NCI-H2081 treated with DMSO at 0.1 percent for 48 hours (cell line): ENCODE data around the gene PKD2.
"Not testable (repeated sequence)": the region's sequence is repeated elsewhere in the genome, so short reads cannot be mapped to it uniquely, and the experiment has no call there.

Source experiments
- DNase-seq: peaks from one replicate; lab custom pipeline; 2025; lab: John Stamatoyannopoulos, UW

The PKD2 gene

GRCh38 chr4:87986508-87986907 lies 20.9 kb upstream of the PKD2 start:
- DNase-seq: no peak

- no peak for DNase-seq
Observed at GRCh38 chr4:87989765-87990164, 17.7 kb upstream of the PKD2 start.

GRCh38 chr4:87995435-87995834 lies 12.0 kb upstream of the PKD2 start:
- DNase-seq: no peak

DNA sequence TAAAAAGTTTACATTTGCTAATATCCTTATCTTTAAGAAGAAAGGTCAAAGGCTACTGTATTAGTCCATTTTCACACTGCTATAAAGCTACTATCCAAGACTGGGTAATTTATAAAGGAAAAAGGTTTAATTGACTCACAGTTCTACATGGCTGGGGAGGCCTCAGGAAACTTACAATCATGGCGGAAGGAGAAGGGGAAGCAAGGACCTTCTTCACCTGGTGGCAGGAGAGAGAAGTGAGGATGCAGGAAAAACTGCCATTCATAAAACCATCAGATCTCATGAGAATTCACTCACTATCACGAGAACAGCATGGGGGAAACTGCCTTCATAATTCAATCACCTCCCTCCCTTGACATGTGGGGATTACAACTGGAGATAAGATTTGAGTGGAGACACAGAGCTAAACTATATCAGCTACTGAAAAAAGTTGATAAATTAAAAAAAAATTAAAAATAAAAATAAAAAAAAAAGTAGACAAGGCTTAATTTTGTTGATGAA lies 8.2 kb upstream of the PKD2 start:
- not testable (repeated sequence) for DNase-seq

GRCh38 chr4:88001871-88002270 lies 5.6 kb upstream of the PKD2 start:
- DNase-seq: no peak

GRCh38 chr4:88002786-88003185 lies 4.6 kb upstream of the PKD2 start:
- DNase-seq: no peak

DNA sequence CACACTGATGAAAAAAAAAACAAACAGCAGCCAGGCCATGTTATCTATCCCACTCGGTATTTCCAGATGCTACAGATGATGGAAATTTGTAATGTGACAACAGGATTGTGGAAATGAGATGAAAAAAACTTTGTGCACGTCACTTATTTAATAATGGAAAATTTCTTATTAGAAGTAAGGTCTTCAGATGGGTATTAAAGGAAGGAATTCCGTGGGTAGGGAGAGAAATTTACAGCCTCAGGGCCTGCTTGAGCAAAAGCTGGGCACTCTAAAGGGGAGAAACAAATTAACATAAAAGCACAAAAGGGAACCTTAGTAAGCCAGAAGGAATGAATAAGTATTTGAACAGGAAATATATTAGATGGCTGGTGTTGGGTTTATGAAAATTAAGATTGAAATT lies 4.2 kb upstream of the PKD2 start:
- DNase-seq: no peak

DNA sequence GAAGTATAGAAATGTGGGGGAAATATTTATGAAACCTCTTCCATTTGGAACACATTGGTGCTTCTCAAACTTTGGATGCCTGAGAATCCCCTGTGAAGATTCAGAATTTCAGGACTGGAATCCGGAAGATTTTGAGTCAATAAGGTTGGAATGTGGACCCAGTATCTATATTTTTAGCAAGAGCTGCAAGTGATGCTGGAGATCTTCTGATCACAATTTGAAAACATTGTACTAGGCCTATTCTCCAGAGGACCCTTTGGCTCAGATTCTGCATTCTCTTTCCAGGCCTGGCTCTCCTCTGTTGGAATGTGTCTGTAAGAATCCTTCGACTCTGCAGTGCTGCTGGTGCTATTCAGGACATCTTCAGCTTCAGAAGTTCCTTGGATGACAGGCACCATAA lies 2.4 kb upstream of the PKD2 start:
- no peak for DNase-seq

GRCh38 chr4:88005946-88006345 lies 1.5 kb upstream of the PKD2 start:
- DNase-seq: no peak

- DNase-seq: no peak
Observed at GRCh38 chr4:88006956-88007303, 505 bp upstream of the PKD2 start.

GRCh38 chr4:88008122-88008742 lies 797 bp downstream of the PKD2 start:
- no peak for DNase-seq

- no peak for DNase-seq
Observed at GRCh38 chr4:88008743-88009171, 1.3 kb downstream of the PKD2 start.

DNA sequence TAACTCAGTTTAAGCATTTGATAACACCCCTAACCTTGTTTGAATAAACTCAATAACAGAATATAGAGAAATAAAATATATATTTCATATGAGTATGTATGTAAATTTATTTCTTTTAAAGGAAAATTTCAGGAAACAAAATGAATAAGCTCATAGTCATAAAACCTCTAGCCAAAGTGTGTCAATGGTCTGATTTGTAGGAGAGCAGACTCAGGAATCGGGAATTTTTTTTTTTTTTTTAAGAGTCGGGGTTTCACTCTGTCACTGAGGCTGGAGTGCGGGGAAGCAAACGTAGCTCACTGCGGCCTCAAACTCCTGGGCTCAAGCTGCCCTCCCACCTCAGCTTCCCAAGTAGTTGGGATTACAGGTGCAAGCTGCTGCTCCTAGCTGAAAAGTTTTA lies 2.4 kb downstream of the PKD2 start:
- DNase-seq: no peak

DNA sequence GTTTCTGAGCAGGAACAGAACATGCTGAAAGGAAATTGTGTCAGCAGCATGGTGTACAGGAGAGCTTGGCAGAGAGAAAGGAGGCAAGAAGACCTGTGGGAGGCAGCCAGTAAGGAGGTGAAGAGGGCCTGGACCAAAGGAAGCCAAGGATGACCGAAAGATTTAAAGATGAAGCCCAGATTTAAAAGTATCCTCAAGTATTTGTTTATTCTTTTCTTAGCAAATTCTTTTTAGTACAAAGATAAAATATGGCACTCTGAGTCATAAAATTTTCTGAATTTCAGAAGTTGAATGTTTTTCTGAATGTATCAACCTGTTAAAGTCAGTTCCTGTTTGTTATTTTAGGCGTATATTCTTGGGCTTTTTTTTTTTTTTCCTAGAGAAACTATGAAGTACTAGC lies 3.5 kb downstream of the PKD2 start:
- DNase-seq: no peak

DNA sequence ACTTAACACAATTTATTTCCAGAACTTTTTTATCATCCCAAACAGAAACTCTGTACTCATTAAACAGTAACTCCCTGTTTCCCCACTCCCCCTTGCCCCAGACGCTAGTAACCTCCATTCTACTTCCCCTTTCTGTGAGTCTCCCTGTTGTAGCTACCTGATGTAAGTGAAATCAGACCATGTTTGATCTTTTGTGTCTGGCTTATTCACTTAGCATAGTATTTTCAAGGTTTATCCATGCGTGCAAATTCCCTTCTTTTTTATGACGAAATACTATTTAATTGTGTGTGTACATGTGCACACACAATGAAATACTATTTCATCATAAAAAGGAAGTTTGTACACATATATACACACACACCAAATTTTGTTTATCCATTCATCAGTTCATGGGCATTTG lies 5.2 kb downstream of the PKD2 start:
- DNase-seq: no peak

GRCh38 chr4:88014386-88014905 lies 7.0 kb downstream of the PKD2 start:
- no peak for DNase-seq

GRCh38 chr4:88015659-88016295 lies 8.3 kb downstream of the PKD2 start:
- DNase-seq: no peak

GRCh38 chr4:88017516-88018297 lies 10.3 kb downstream of the PKD2 start:
- no peak for DNase-seq

DNA sequence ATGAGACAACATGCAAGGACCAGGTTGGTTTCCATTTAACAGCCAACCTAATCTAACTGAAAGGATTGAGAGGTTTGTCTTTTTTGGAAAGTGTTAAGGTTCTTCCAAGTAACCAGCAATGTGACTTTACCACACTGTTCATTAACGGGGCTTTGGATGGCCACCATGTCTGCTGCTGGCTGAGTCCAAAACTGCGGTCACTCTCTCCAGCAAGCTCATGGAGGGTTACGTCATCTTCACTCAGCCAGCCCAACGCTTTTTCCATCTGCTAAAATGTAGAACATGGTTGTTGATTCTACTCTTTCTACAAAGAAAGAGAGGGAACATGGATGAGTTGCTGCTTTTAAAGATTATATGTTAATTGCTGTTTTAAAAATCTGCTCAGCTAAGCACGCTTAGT lies 11.0 kb downstream of the PKD2 start:
- DNase-seq: no peak

GRCh38 chr4:88021824-88022223 lies 14.4 kb downstream of the PKD2 start:
- DNase-seq: no peak

GRCh38 chr4:88022289-88022688 lies 14.9 kb downstream of the PKD2 start:
- no peak for DNase-seq

DNA sequence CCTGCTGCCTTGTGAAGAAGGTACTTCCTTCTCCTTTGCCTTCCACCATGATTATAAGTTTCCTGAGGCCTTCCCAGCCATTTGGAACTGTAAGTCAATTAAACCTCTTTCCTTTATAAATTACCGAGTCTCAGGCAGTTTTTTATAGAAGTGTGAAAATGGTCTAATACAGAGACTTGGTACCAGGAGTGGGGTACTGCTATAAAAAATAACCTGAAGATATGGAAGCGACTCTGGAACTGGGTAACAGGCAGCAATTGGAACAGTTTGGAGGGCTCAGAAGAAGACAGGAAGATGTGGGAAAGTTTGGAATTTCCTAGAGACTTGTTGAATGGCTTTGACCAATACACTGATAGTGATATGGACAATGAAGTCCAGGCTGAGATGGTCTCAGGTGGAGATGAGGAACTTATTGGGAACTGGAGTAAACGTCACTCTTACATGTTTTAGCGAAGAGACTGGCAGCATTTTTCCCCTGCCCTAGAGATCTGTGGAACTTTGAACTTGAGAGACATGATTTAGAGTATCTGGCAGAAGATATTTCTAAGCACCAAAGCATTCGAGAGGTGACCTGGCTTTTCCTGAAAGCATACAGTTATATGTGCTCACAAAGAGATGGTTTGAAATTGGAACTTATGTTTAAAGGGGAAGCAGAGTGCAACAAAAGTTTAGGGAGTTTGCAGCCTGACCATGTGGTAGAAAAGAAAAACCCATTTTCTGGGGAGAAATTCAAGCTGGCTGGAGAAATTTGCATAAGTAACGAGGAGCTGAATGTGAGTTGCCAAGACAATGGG lies 18.6 kb downstream of the PKD2 start:
- not testable (repeated sequence) for DNase-seq
